Measurements from ENCODE around the gene PRPH2.
A peak's percentile ranks its signal among the peaks of the same experiment; 100 is the strongest.

The PRPH2 gene

GRCh38 chr6:42751055-42751454, 28.7 kb upstream of the PRPH2 start:
- H4K20me1 ChIP-seq (ENCODE audit: insufficient read depth, low read length, poor library complexity, severe bottlenecking), result no peaks in the 10 kb centered on the region
- no peaks in the 10 kb centered on the region for H3K27me3 ChIP-seq (ENCODE audit: insufficient read depth, low read length, poor library complexity, severe bottlenecking)
- H3K9ac ChIP-seq (ENCODE audit: low read depth, low read length, poor library complexity, severe bottlenecking), result no peak overlapping the region
- H3K9me3 ChIP-seq (ENCODE audit: insufficient read depth, low read depth, low read length), result no peaks in the 10 kb centered on the region
- 0 out of 2 replicates have a peak, but pooled peaks cover 8% of the 10 kb centered on the region for H3F3A ChIP-seq (ENCODE audit: low read depth)
- peaks cover 17% of the 10 kb centered on the region for H3K79me2 ChIP-seq (ENCODE audit: insufficient read depth, low read length)
- H3K4me1 ChIP-seq (ENCODE audit: insufficient read depth, low read length, poor library complexity, severe bottlenecking), result peaks cover 15% of the 10 kb centered on the region
- H3K4me2 ChIP-seq (ENCODE audit: low read depth, low read length, poor library complexity, severe bottlenecking), result no peak overlapping the region
- no peak overlapping the region for H3K4me3 ChIP-seq (ENCODE audit: low read length, poor library complexity, severe bottlenecking)
- no peaks in the 10 kb centered on the region for H3K36me3 ChIP-seq (ENCODE audit: insufficient read depth, low read length)
- TF ChIP-seq CTCF (conservative IDR thresholded peaks at IDR 0.05; ENCODE audit: low read length), result no peak
- TF ChIP-seq EZH2phosphoT487 (IDR thresholded peaks at IDR 0.05; ENCODE audit: borderline replicate concordance), result no peak
- H3K9me2 ChIP-seq (replicated peaks; ENCODE audit: low read depth, low read length), result no peaks in the 10 kb centered on the region
- no peak overlapping the region for H2AFZ ChIP-seq (ENCODE audit: low read length)

GRCh38 chr6:42748203-42748898, 26.0 kb upstream of the PRPH2 start:
- no peak for TF ChIP-seq EZH2phosphoT487 (IDR thresholded peaks at IDR 0.05; ENCODE audit: borderline replicate concordance)
- no peak for TF ChIP-seq CTCF (conservative IDR thresholded peaks at IDR 0.05; ENCODE audit: low read length)
- peaks cover 22% of the 10 kb centered on the region for H4K20me1 ChIP-seq (ENCODE audit: insufficient read depth, low read length, poor library complexity, severe bottlenecking)
- no peaks in the 10 kb centered on the region for H3K27me3 ChIP-seq (ENCODE audit: insufficient read depth, low read length, poor library complexity, severe bottlenecking)
- peak overlapping the region; percentile 93 for H3K9ac ChIP-seq (ENCODE audit: low read depth, low read length, poor library complexity, severe bottlenecking)
- H3K79me2 ChIP-seq (ENCODE audit: insufficient read depth, low read length), result peaks cover 42% of the 10 kb centered on the region
- no peaks in the 10 kb centered on the region for H3K9me3 ChIP-seq (ENCODE audit: insufficient read depth, low read depth, low read length)
- H3K36me3 ChIP-seq (ENCODE audit: insufficient read depth, low read length), result no peaks in the 10 kb centered on the region
- peaks cover 28% of the 10 kb centered on the region for H3K4me1 ChIP-seq (ENCODE audit: insufficient read depth, low read length, poor library complexity, severe bottlenecking)
- H3K4me3 ChIP-seq (ENCODE audit: low read length, poor library complexity, severe bottlenecking), result peak overlapping the region; percentile 92
- no peak overlapping the region for H2AFZ ChIP-seq (ENCODE audit: low read length)
- H3K9me2 ChIP-seq (replicated peaks; ENCODE audit: low read depth, low read length), result no peaks in the 10 kb centered on the region
- 0 out of 2 replicates have a peak, but pooled peaks cover 8% of the 10 kb centered on the region for H3F3A ChIP-seq (ENCODE audit: low read depth)
- peak overlapping the region; percentile 88 for H3K4me2 ChIP-seq (ENCODE audit: low read depth, low read length, poor library complexity, severe bottlenecking)

GRCh38 chr6:42746463-42747391, 24.3 kb upstream of the PRPH2 start:
- peaks cover 44% of the 10 kb centered on the region for H3K79me2 ChIP-seq (ENCODE audit: insufficient read depth, low read length)
- no peaks in the 10 kb centered on the region for H3K36me3 ChIP-seq (ENCODE audit: insufficient read depth, low read length)
- H3K4me3 ChIP-seq (ENCODE audit: low read length, poor library complexity, severe bottlenecking), result peak overlapping the region; percentile 92
- no peaks in the 10 kb centered on the region for H3K9me2 ChIP-seq (replicated peaks; ENCODE audit: low read depth, low read length)
- H3K4me2 ChIP-seq (ENCODE audit: low read depth, low read length, poor library complexity, severe bottlenecking), result peak overlapping the region; percentile 88
- H3K4me1 ChIP-seq (ENCODE audit: insufficient read depth, low read length, poor library complexity, severe bottlenecking), result peaks cover 38% of the 10 kb centered on the region
- peak overlapping the region; percentile 93 for H3K9ac ChIP-seq (ENCODE audit: low read depth, low read length, poor library complexity, severe bottlenecking)
- H3F3A ChIP-seq (ENCODE audit: low read depth), result peaks cover 8% of the 10 kb centered on the region; the same call in 1 of the 2 replicates
- H3K27me3 ChIP-seq (ENCODE audit: insufficient read depth, low read length, poor library complexity, severe bottlenecking), result no peaks in the 10 kb centered on the region
- TF ChIP-seq EZH2phosphoT487 (IDR thresholded peaks at IDR 0.05; ENCODE audit: borderline replicate concordance), result no peak
- no peak for TF ChIP-seq CTCF (conservative IDR thresholded peaks at IDR 0.05; ENCODE audit: low read length)
- peak overlapping the region; percentile 92 for H2AFZ ChIP-seq (ENCODE audit: low read length)
- peaks cover 22% of the 10 kb centered on the region for H4K20me1 ChIP-seq (ENCODE audit: insufficient read depth, low read length, poor library complexity, severe bottlenecking)
- no peaks in the 10 kb centered on the region for H3K9me3 ChIP-seq (ENCODE audit: insufficient read depth, low read depth, low read length)
